GM23248 (cell line): Measurements from ENCODE around the gene EFCAB8. TPM values are rescaled to one million over a fixed set of nuclear protein-coding genes. Genes with fewer than 3 reads are reported as not detected.

Source experiments
- DNase-seq: peaks from one replicate; pipeline ENCODE4 v3.0.0-alpha.2; 2015
- H2AFZ ChIP-seq: fragments of 200-600 bp; sonication (generic); 2 replicates; pipeline ENCODE4 v1.6.1; 2016; ENCODE audit warnings: antibody characterized with exemption
- H3F3A ChIP-seq: fragments of 200-600 bp; sonication (generic); 2 replicates; pipeline ENCODE4 v1.6.1; 2016; ENCODE audit warnings: mild to moderate bottlenecking, antibody characterized with exemption, mixed run types; ENCODE audit not compliant: insufficient read depth
- H3K27ac ChIP-seq: fragments of 200-600 bp; sonication (generic); 2 replicates; pipeline ENCODE4 v1.5.1; 2016; ENCODE audit warnings: mild to moderate bottlenecking
- H3K27me3 ChIP-seq: fragments of 200-600 bp; sonication (generic); replicated peaks from 2 replicates; pipeline ENCODE4 v1.6.1; 2016; ENCODE audit warnings: mild to moderate bottlenecking; ENCODE audit not compliant: insufficient read depth
- H3K36me3 ChIP-seq: fragments of 200-600 bp; sonication (generic); 2 replicates; pipeline ENCODE4 v1.6.1; 2016; ENCODE audit warnings: low read depth, mild to moderate bottlenecking
- H3K4me1 ChIP-seq: fragments of 200-600 bp; sonication (generic); 2 replicates; pipeline ENCODE4 v1.6.1; 2016; ENCODE audit warnings: mild to moderate bottlenecking; ENCODE audit not compliant: insufficient read depth
- H3K4me2 ChIP-seq: fragments of 200-600 bp; sonication (generic); one replicate; pipeline ENCODE4 v1.6.1; 2016; ENCODE audit warnings: mild to moderate bottlenecking; ENCODE audit not compliant: unreplicated experiment
- H3K4me3 ChIP-seq: fragments of 200-600 bp; sonication (generic); 2 replicates; pipeline ENCODE4 v1.5.1; 2016; ENCODE audit warnings: mild to moderate bottlenecking
- H3K79me2 ChIP-seq: fragments of 200-600 bp; sonication (generic); 2 replicates; pipeline ENCODE4 v1.6.1; 2016; ENCODE audit warnings: mild to moderate bottlenecking; ENCODE audit not compliant: insufficient read depth
- H3K9ac ChIP-seq: fragments of 200-600 bp; sonication (generic); 2 replicates; pipeline ENCODE4 v1.6.1; 2016; ENCODE audit warnings: mild to moderate bottlenecking
- H3K9me2 ChIP-seq: fragments of 200-600 bp; sonication (generic); 2 replicates; pipeline ENCODE4 v1.6.1; 2016; ENCODE audit warnings: mixed run types, mild to moderate bottlenecking, moderate library complexity; ENCODE audit not compliant: insufficient read depth
- H3K9me3 ChIP-seq: fragments of 200-600 bp; sonication (generic); one replicate; pipeline ENCODE4 v1.6.1; 2017; ENCODE audit warnings: low read depth
- H4K20me1 ChIP-seq: fragments of 200-600 bp; sonication (generic); 2 replicates; pipeline ENCODE4 v1.6.0; 2016; ENCODE audit not compliant: insufficient read depth
- EZH2 ChIP-seq: fragments of 200-600 bp; sonication (generic); IDR thresholded peaks from 2 replicates; pipeline ENCODE4 v1.6.1; 2018; ENCODE audit warnings: antibody characterized with exemption, mild to moderate bottlenecking; ENCODE audit not compliant: insufficient read depth, poor library complexity, severe bottlenecking
- EZH2phosphoT487 ChIP-seq: fragments of 200-600 bp; sonication (generic); IDR thresholded peaks from 2 replicates; pipeline ENCODE4 v1.6.1; 2018; ENCODE audit warnings: antibody characterized with exemption, moderate library complexity, mild to moderate bottlenecking, low read depth; ENCODE audit not compliant: insufficient read depth
- WGBS, 2 experiments: methylation state at CpG; one replicate each; pipeline ENCODE4 v1.1.6; 2015 to 2017; ENCODE audit warnings: low lambda C conversion rate in 2 of 2, low coverage in 1 of 2; ENCODE audit errors: missing lambda C conversion rate in 2 of 2; 5-methylcytosine and 5-hydroxymethylcytosine counted together
- in situ Hi-C: fragments of 300-500 bp; cut with MboI; formaldehyde crosslinking; loops from 2 replicates; pipeline ENCODE4 v1.15.0; 2020
- polyA plus RNA-seq: library from polyadenylated mRNA; unstranded; fragments of >200 nt; fragmentation: Nextera tagmentation; extraction: Ambion mirVana; gene quantifications from 2 replicates; pipeline ENCODE4 v1.2.1, GENCODE V29; 2016
- total RNA-seq: library from RNA; depleted of rRNA; stranded (reverse); fragments of >200 nt; shearing (Covaris generic); gene quantifications from 2 replicates; pipeline ENCODE4 v1.2.3, GENCODE V29; 2014

Gene EFCAB8
- total and polyA plus RNA-seq, 2 experiments from 2014 or later: not detected

DNA sequence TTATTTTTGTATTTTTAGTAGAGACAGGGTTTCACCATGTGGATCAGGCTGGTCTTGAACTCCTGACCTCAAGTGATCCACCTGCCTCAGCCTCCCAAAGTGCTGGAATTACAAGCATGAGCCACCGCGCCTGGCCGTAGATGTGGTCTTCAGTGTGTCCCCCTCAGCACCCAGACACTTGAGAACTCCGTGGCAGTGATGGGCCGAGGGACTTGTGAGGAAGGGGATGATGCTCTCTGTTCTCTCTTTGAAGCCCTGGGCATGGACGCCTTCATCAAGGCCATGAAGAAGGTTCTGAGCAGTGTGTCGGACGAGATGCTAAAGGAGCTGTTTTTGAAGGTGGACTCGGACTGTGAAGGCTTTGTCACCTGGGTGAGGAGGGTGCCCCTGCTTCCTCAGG lies 16.9 kb downstream of the EFCAB8 start:
- no peak overlapping the region for H3K9ac ChIP-seq
- 91 to 92% methylated on average over 9 of the region's 9 CpGs for WGBS, 2 experiments
- H3K4me2 ChIP-seq: no peak overlapping the region
- H3K9me2 ChIP-seq: no peaks in the 10 kb centered on the region
- TF ChIP-seq EZH2: no peak
- no peak for TF ChIP-seq EZH2phosphoT487
- H3K9me3 ChIP-seq: no peaks in the 10 kb centered on the region
- H3K27me3 ChIP-seq: no peaks in the 10 kb centered on the region
- H3K79me2 ChIP-seq: no peaks in the 10 kb centered on the region
- H3K4me3 ChIP-seq: no peak overlapping the region
- no peak overlapping the region for H3K27ac ChIP-seq
- no peak overlapping the region for H2AFZ ChIP-seq
- no peaks in the 10 kb centered on the region for H3F3A ChIP-seq
- H4K20me1 ChIP-seq: no peaks in the 10 kb centered on the region
- H3K4me1 ChIP-seq: no peaks in the 10 kb centered on the region
- in situ Hi-C loops: no loop called here
- no peaks in the 10 kb centered on the region for H3K36me3 ChIP-seq
- DNase-seq: no peak

DNA sequence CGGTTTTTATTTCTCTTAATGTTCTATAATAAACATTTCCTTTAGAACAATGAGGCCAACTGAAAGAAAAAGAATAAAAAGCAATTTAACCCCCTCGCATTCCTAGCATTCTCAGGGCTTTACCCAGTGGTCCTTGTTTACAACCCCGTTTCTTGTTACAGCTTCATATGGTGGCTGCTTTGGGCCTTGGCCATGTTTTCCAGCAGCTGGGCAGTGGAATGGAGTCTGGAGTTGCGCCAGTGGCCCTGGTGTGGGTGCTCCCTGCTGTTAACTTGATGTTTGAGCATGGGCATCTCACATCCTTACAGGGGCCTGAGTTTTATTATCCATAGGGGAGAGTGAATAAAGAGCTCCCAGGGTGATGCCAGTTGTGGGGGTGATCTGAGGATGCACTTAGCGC lies 18.8 kb downstream of the EFCAB8 start:
- TF ChIP-seq EZH2phosphoT487 (no peak), EZH2 (no peak)
- Histone ChIP-seq H3K9me3 (no peaks in the 10 kb centered on the region), H3K27me3 (no peaks in the 10 kb centered on the region), H3F3A (no peaks in the 10 kb centered on the region), H3K9ac (no peak overlapping the region), H3K27ac (no peak overlapping the region), H3K36me3 (no peaks in the 10 kb centered on the region), H3K4me3 (no peak overlapping the region), H3K4me2 (no peak overlapping the region), H2AFZ (no peak overlapping the region), H4K20me1 (no peaks in the 10 kb centered on the region), H3K4me1 (no peaks in the 10 kb centered on the region), H3K79me2 (no peaks in the 10 kb centered on the region), H3K9me2 (no peaks in the 10 kb centered on the region)
- DNase-seq: no peak
- 87 to 88% methylated on average over 5 of the region's 5 CpGs for WGBS, 2 experiments
- in situ Hi-C loops: no loop called here

DNA sequence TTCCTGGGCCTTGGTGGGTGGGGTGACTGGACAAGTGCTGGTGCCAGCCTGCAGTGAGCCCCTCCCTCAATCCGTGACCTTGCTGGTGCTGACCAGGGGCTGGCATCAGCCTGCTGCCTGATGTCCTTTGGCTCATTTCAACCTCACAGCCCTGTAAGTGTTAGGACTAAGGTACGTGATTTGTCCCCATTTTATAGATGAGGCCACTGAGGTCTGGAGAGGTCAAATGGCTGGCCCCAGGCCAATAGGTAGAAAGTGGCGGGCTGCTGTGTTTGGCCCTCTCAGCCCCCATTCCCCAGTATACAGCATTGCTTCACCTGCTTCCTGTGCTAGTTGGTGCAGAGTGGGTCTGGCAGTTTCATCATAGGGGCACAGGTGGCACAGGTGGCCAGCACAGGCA lies 20.1 kb downstream of the EFCAB8 start:
- no peak for TF ChIP-seq EZH2
- TF ChIP-seq EZH2phosphoT487: no peak
- no peaks in the 10 kb centered on the region for H3K79me2 ChIP-seq
- DNase-seq: no peak

DNA sequence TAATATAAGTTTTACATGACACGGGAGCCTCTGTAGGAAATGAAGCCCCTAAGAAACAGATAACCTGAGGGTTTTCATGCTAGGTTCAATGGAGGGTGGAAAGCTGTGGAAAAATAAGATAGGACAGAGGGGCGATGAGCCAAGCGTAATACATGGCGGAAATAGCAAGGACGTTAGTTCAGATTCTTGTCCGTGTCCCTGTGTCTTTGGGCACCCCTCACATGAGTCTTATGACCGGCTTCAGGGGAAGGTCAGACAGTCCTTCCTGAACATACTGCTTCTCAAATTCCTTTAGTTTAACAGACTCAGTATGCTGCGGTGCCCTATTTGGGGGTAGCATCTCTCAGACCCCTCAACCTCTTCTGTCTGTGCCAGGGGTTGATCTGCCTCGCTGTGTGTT lies 20.8 kb downstream of the EFCAB8 start:
- 86 to 88% methylated on average over 9 of the region's 9 CpGs for WGBS, 2 experiments

More for the DNA sequence above, 20.1 kb downstream of the EFCAB8 start:
- H3K4me2 ChIP-seq: no peak overlapping the region
- no peaks in the 10 kb centered on the region for H3K4me1 ChIP-seq
- 89 to 100% methylated on average over 3 of the region's 3 CpGs for WGBS, 2 experiments
- H3K36me3 ChIP-seq: no peaks in the 10 kb centered on the region
- no peak overlapping the region for H3K9ac ChIP-seq
- no peaks in the 10 kb centered on the region for H3F3A ChIP-seq
- H2AFZ ChIP-seq: no peak overlapping the region
- H3K27me3 ChIP-seq: no peaks in the 10 kb centered on the region
- no peaks in the 10 kb centered on the region for H4K20me1 ChIP-seq
- H3K9me2 ChIP-seq: no peaks in the 10 kb centered on the region
- in situ Hi-C loops: no loop called here
- H3K9me3 ChIP-seq: no peaks in the 10 kb centered on the region
- no peak overlapping the region for H3K4me3 ChIP-seq
- no peak overlapping the region for H3K27ac ChIP-seq

DNA sequence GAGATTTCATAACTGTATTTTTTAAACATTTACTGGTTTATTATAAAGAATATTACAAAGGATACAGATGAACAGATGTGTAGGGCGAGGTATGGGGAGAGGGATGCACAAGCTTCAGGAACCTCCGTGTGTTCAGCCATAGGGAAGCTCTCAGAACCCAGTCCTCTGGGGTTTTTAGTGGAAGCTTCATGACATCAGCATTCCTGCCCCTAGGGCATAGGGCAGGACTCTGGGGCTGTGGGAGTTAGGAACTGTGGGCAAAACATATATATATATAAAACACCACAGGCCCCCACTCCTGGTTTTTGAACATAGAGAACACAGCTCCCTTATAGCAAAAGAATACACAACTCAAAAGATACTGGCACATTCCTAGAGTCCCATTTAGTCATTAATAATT lies 21.9 kb downstream of the EFCAB8 start:
- H2AFZ ChIP-seq: no peak overlapping the region
- H3K36me3 ChIP-seq: no peaks in the 10 kb centered on the region
- no peaks in the 10 kb centered on the region for H4K20me1 ChIP-seq
- in situ Hi-C loops: no loop called here
- no peaks in the 10 kb centered on the region for H3F3A ChIP-seq
- 92 to 94% methylated on average over 2 of the region's 2 CpGs for WGBS, 2 experiments
- no peaks in the 10 kb centered on the region for H3K27me3 ChIP-seq
- no peak overlapping the region for H3K4me3 ChIP-seq
- H3K4me2 ChIP-seq: no peak overlapping the region
- TF ChIP-seq EZH2 (no peak), EZH2phosphoT487 (no peak)
- H3K9ac ChIP-seq: no peak overlapping the region
- DNase-seq: no peak
- no peaks in the 10 kb centered on the region for H3K79me2 ChIP-seq
- no peaks in the 10 kb centered on the region for H3K9me2 ChIP-seq
- H3K4me1 ChIP-seq: no peaks in the 10 kb centered on the region
- H3K27ac ChIP-seq: no peak overlapping the region
- no peaks in the 10 kb centered on the region for H3K9me3 ChIP-seq

More for the DNA sequence above, 20.8 kb downstream of the EFCAB8 start:
- H3K4me2 ChIP-seq: no peak overlapping the region
- in situ Hi-C loops: no loop called here
- H3K9ac ChIP-seq: no peak overlapping the region
- H3K9me3 ChIP-seq: no peaks in the 10 kb centered on the region
- H4K20me1 ChIP-seq: no peaks in the 10 kb centered on the region
- no peaks in the 10 kb centered on the region for H3F3A ChIP-seq
- no peak overlapping the region for H3K27ac ChIP-seq
- no peak overlapping the region for H2AFZ ChIP-seq
- no peaks in the 10 kb centered on the region for H3K36me3 ChIP-seq
- no peaks in the 10 kb centered on the region for H3K9me2 ChIP-seq
- no peaks in the 10 kb centered on the region for H3K79me2 ChIP-seq
- DNase-seq: no peak
- no peaks in the 10 kb centered on the region for H3K4me1 ChIP-seq
- H3K27me3 ChIP-seq: no peaks in the 10 kb centered on the region
- no peak overlapping the region for H3K4me3 ChIP-seq
- TF ChIP-seq EZH2phosphoT487 (no peak), EZH2 (no peak)
